ENCODE measurements around the gene CKB. TPM values are rescaled to one million over a fixed set of nuclear protein-coding genes. Genes with fewer than 3 reads are reported as not detected.

The CKB gene
- total and polyA plus RNA-seq, 9 of the 15 experiments (the other 6 are each of a cell fraction or from before 2014, with no cell fraction given): 23.9 to 692 (median 132) TPM

GRCh38 chr14:103489621-103490020, 33.0 kb downstream of the CKB start:
- no peak overlapping the region for H2AFZ ChIP-seq (ENCODE audit: low read depth, low read length)
- H3K27me3 ChIP-seq (ENCODE audit: control insufficient read depth in 2 of 2, insufficient read depth in 2 of 2, low read length in 2 of 2): no peaks in the 10 kb centered on the region
- H3K79me2 ChIP-seq (ENCODE audit: control insufficient read depth, insufficient read depth, low read length): no peaks in the 10 kb centered on the region
- H3K9me1 ChIP-seq (ENCODE audit: control insufficient read depth, insufficient read depth, low read length): no peaks in the 10 kb centered on the region
- H3K36me3 ChIP-seq (ENCODE audit: control insufficient read depth, insufficient read depth, low read length): peaks cover 52% of the 10 kb centered on the region
- no peaks in the 10 kb centered on the region for H3K9me3 ChIP-seq (replicated peaks; ENCODE audit: control insufficient read depth, insufficient read depth, low read depth, low read length)
- DNase-seq (ENCODE audit: extremely low read depth in 1 of 4, low spot score in 3 of 4) (no peak), FAIRE-seq (no peak), ATAC-seq (no peak)
- no peaks in the 10 kb centered on the region for H4K20me1 ChIP-seq (replicated peaks; ENCODE audit: control insufficient read depth, insufficient read depth, low read length)
- TF ChIP-seq SREBF2 (CRISPR knock-in tag; IDR thresholded peaks at IDR 0.05): no peak
- TF ChIP-seq THAP12 (CRISPR knock-in tag; IDR thresholded peaks at IDR 0.05): no peak
- TF ChIP-seq ZNF639 (CRISPR knock-in tag; conservative IDR thresholded peaks at IDR 0.05 in 1 of 2, IDR thresholded peaks at IDR 0.05 in 1 of 2): no peak
- in situ Hi-C loops (cut with MboI): no loop called here
- ChIA-PET CTCF (ENCODE audit: low intra/inter-chr PET ratio) (no interaction called here), POLR2A (interaction anchor here (0.6 to 1.6 kb wide), 3 partner anchors 10 to 333 kb away, joined by 3 read pairs; no protein-coding TSS in a partner anchor)
- no peaks in the 10 kb centered on the region for H3K4me1 ChIP-seq (replicated peaks in 1 of 2; ENCODE audit: control insufficient read depth in 2 of 2, insufficient read depth in 2 of 2, low read length in 2 of 2)
- intact Hi-C loops (cut with micrococcal nuclease): no loop called here
- 79% methylated on average over 1 of the region's 2 CpGs for WGBS (ENCODE audit: insufficient coverage, low coverage, missing lambda C conversion rate)
- H3K27ac ChIP-seq (ENCODE audit: extremely low read depth, low read depth, low read length): no peak overlapping the region
- no peak overlapping the region for H3K9ac ChIP-seq (ENCODE audit: insufficient read depth in 1 of 2, low read depth in 2 of 2, low read length in 2 of 2)
- H3K4me2 ChIP-seq (ENCODE audit: insufficient read depth, low read length): no peak overlapping the region
- BruUV-seq (replicated peaks): no TSS peak
- no peak overlapping the region for H3K4me3 ChIP-seq
